ENCODE measurements around the gene RPL13. TPM values are rescaled to one million over a fixed set of nuclear protein-coding genes. Genes with fewer than 3 reads are reported as not detected.

The RPL13 gene
- total RNA-seq, 2 experiments from 2014 or later = 3,056 to 3,151 TPM

GRCh38 chr16:89547291-89547690 lies 13.2 kb upstream of the RPL13 start:
- CTCF ChIA-PET = interaction anchor here (2.9 kb wide), 1 partner anchor 10 kb away, joined by 12 read pairs; no protein-coding TSS in a partner anchor

GRCh38 chr16:89547860-89548259 lies 12.6 kb upstream of the RPL13 start:
- H3K36me3 Mint-ChIP-seq (ENCODE audit: low read depth) = peaks cover 25% of the 10 kb centered on the region
- ChIA-PET POLR2A (no interaction called here), CTCF (interaction anchor here (1.5 to 2.9 kb wide), 2 partner anchors 9 to 93 kb away, joined by 3 to 12 read pairs; no protein-coding TSS in a partner anchor)
- ATAC-seq = no peak
- H3K9me3 Mint-ChIP-seq = no peaks in the 10 kb centered on the region
- no peak for DNase-seq
- no peak for TF ChIP-seq CTCF (IDR thresholded peaks at IDR 0.05)
- no peaks in the 10 kb centered on the region for H3K27me3 Mint-ChIP-seq
- H3K4me1 Mint-ChIP-seq (ENCODE audit: low read depth) = peaks cover 27% of the 10 kb centered on the region
- peak overlapping the region; percentile 87 for H3K27ac Mint-ChIP-seq
- intact Hi-C loops (cut with micrococcal nuclease) = no loop called here
- no peak overlapping the region for H3K4me3 Mint-ChIP-seq

More at GRCh38 chr16:89547291-89547690, 13.2 kb upstream of the RPL13 start:
- no peaks in the 10 kb centered on the region for H3K27me3 Mint-ChIP-seq
- intact Hi-C loops (cut with micrococcal nuclease) = no loop called here
- H3K4me3 Mint-ChIP-seq = no peak overlapping the region
- ATAC-seq (no peak), DNase-seq (no peak)
- TF ChIP-seq CTCF (IDR thresholded peaks at IDR 0.05) = no peak
- POLR2A ChIA-PET = no interaction called here
- peaks cover 20% of the 10 kb centered on the region for H3K36me3 Mint-ChIP-seq (ENCODE audit: low read depth)
- H3K9me3 Mint-ChIP-seq = no peaks in the 10 kb centered on the region
- no peak overlapping the region for H3K27ac Mint-ChIP-seq
- H3K4me1 Mint-ChIP-seq (ENCODE audit: low read depth) = peaks cover 27% of the 10 kb centered on the region

- ChIA-PET CTCF (interaction anchor here (0.7 to 2.3 kb wide), 4 partner anchors 9 to 93 kb away, joined by 3 to 13 read pairs (median 4); no protein-coding TSS in a partner anchor), POLR2A (interaction anchor here (0.9 to 2.8 kb wide), 8 partner anchors 10 to 136 kb away, joined by 3 to 11 read pairs (median 4); no protein-coding TSS in a partner anchor)
- Mint-ChIP-seq H3K27ac (peak overlapping the region; percentile 87), H3K27me3 (no peaks in the 10 kb centered on the region), H3K36me3 (ENCODE audit: low read depth) (peaks cover 25% of the 10 kb centered on the region), H3K9me3 (no peaks in the 10 kb centered on the region), H3K4me1 (ENCODE audit: low read depth) (peaks cover 27% of the 10 kb centered on the region), H3K4me3 (peak overlapping the region; percentile 11)
- ATAC-seq (peak; percentile 48), DNase-seq (no peak)
- TF ChIP-seq CTCF (IDR thresholded peaks at IDR 0.05) = no peak
- intact Hi-C loops (cut with micrococcal nuclease) = no loop called here
Measured at GRCh38 chr16:89548344-89549006, 12.0 kb upstream of the RPL13 start.

GRCh38 chr16:89549007-89549700 lies 11.3 kb upstream of the RPL13 start:
- ChIA-PET POLR2A (interaction anchor here (0.9 to 2.8 kb wide), 9 partner anchors 9 to 136 kb away, joined by 3 to 11 read pairs (median 3); no protein-coding TSS in a partner anchor), CTCF (interaction anchor here (0.7 to 2.3 kb wide), 6 partner anchors 8 to 157 kb away, joined by 3 to 13 read pairs (median 3); partner anchors contain the start of gene SPG7)

More at GRCh38 chr16:89549007-89549700, 11.3 kb upstream of the RPL13 start:
- Mint-ChIP-seq H3K9me3 (no peaks in the 10 kb centered on the region), H3K4me1 (ENCODE audit: low read depth) (peaks cover 27% of the 10 kb centered on the region), H3K27me3 (no peaks in the 10 kb centered on the region), H3K27ac (peak overlapping the region; percentile 87), H3K36me3 (ENCODE audit: low read depth) (peaks cover 25% of the 10 kb centered on the region), H3K4me3 (peak overlapping the region; percentile 11)
- ATAC-seq (peak; percentile 90), DNase-seq (peak; percentile 46)
- no peak for TF ChIP-seq CTCF (IDR thresholded peaks at IDR 0.05)
- intact Hi-C loops (cut with micrococcal nuclease) = no loop called here
